IMR-90 (cell line): ENCODE results near the gene NPDC1. TPM values are rescaled to one million over a fixed set of nuclear protein-coding genes. Genes with fewer than 3 reads are reported as not detected.
"Not testable (repeated sequence)": the region's sequence is repeated elsewhere in the genome, so short reads cannot be mapped to it uniquely, and the experiment has no call there.

Experiments
- ATAC-seq: fragments of 200-7000 bp; cut with Tn5 transposase; 2 replicates; pipeline ENCODE4 v1.9.1; 2020; ENCODE audit warnings: low read depth, mild to moderate bottlenecking, moderate library complexity
- BruUV-seq: library from RNA; stranded (reverse); fragments of 400-500 nt; replicated peaks from 2 replicates; lab custom pipeline; 2021; lab: Mats Ljungman, UMichigan
- CTCF ChIA-PET: fragments of 300-600 bp; formaldehyde crosslinking; extraction: SDS; loops from one replicate; lab custom pipeline; 2021; ENCODE audit warnings: antibody characterized with exemption; lab: Yijun Ruan, JAX
- POLR2A ChIA-PET: fragments of 300-600 bp; sonication (Branson Sonifier 250); formaldehyde crosslinking; loops from one replicate; lab custom pipeline; 2022; ENCODE audit warnings: antibody characterized with exemption; ENCODE audit not compliant: unreplicated experiment; lab: Charles Lee
- DNase-seq: peaks from one replicate; pipeline ENCODE4 v3.0.0; 2013
- H2AFZ ChIP-seq: replicated peaks from 2 replicates; pipeline ENCODE3; 2013; ENCODE audit warnings: low read length, mild to moderate bottlenecking; ENCODE audit not compliant: poor library complexity
- H2AK5ac ChIP-seq: 2 replicates; pipeline ENCODE4 v1.6.1; 2013; ENCODE audit warnings: low read depth, low read length, inconsistent platforms
- H2AK9ac ChIP-seq: replicated peaks from 2 replicates; pipeline ENCODE3; 2013; ENCODE audit warnings: mild to moderate bottlenecking, low read depth, low read length, moderate library complexity; ENCODE audit not compliant: poor library complexity
- H2BK120ac ChIP-seq: 2 replicates; pipeline ENCODE4 v1.6.1; 2013; ENCODE audit warnings: low read depth, low read length, inconsistent platforms
- H2BK15ac ChIP-seq: 3 replicates; pipeline ENCODE4 v1.6.1; 2013; ENCODE audit warnings: low read depth, low read length, inconsistent platforms
- H2BK20ac ChIP-seq: 2 replicates; pipeline ENCODE4 v1.6.1; 2013; ENCODE audit warnings: low read depth, mild to moderate bottlenecking, inconsistent platforms, low read length, moderate library complexity
- H2BK5ac ChIP-seq: 2 replicates; pipeline ENCODE4 v1.6.1; 2013; ENCODE audit warnings: mild to moderate bottlenecking, low read depth, low read length, inconsistent platforms; ENCODE audit not compliant: poor library complexity, severe bottlenecking
- H3K14ac ChIP-seq: replicated peaks from 2 replicates; pipeline ENCODE4 v1.6.1; 2013; ENCODE audit warnings: low read depth, low read length, inconsistent platforms
- H3K18ac ChIP-seq: 2 replicates; pipeline ENCODE4 v1.6.1; 2013; ENCODE audit warnings: low read depth, low read length, control low read depth
- H3K23ac ChIP-seq: 2 replicates; pipeline ENCODE4 v1.6.1; 2013; ENCODE audit warnings: low read depth, low read length, inconsistent platforms
- H3K27ac ChIP-seq: 2 replicates; pipeline ENCODE4 v1.5.1; 2013; ENCODE audit warnings: mild to moderate bottlenecking, control low read depth, low read length; ENCODE audit not compliant: insufficient read depth
- H3K27me3 ChIP-seq: 2 replicates; pipeline ENCODE4 v1.6.1; 2013; ENCODE audit warnings: low read length; ENCODE audit not compliant: control insufficient read depth, insufficient read depth
- H3K36me3 ChIP-seq: 2 replicates; pipeline ENCODE4 v1.6.1; 2013; ENCODE audit warnings: low read length, mixed read lengths; ENCODE audit not compliant: control insufficient read depth, insufficient read depth
- H3K4ac ChIP-seq: 2 replicates; pipeline ENCODE4 v1.6.1; 2013; ENCODE audit warnings: low read depth, low read length, inconsistent platforms
- H3K4me1 ChIP-seq: 2 replicates; pipeline ENCODE4 v1.6.1; 2013; ENCODE audit warnings: low read length, mixed read lengths; ENCODE audit not compliant: control insufficient read depth, insufficient read depth
- H3K4me2 ChIP-seq: 2 replicates; pipeline ENCODE4 v1.6.1; 2013; ENCODE audit warnings: low read depth, mild to moderate bottlenecking, control low read depth, low read length, moderate library complexity
- H3K4me3 ChIP-seq: 2 replicates; pipeline ENCODE4 v1.5.1; 2013; ENCODE audit warnings: low read depth, mild to moderate bottlenecking, control low read depth, low read length, moderate library complexity; ENCODE audit not compliant: insufficient read depth
- H3K56ac ChIP-seq: 2 replicates; pipeline ENCODE4 v1.6.1; 2013; ENCODE audit warnings: low read length, inconsistent platforms; ENCODE audit not compliant: insufficient read depth; ENCODE audit errors: extremely low read depth
- H3K79me1 ChIP-seq, 2 experiments: 2 replicates each; pipeline ENCODE4 v1.6.1; 2013; ENCODE audit warnings: low read length in 2 of 2, inconsistent platforms in 1 of 2, low read depth in 1 of 2
- H3K9ac ChIP-seq: 2 replicates; pipeline ENCODE4 v1.6.1; 2013; ENCODE audit warnings: low read depth, low read length, control low read depth
- H3K9me1 ChIP-seq: 2 replicates; pipeline ENCODE4 v1.6.1; 2013; ENCODE audit warnings: low read length, inconsistent platforms; ENCODE audit not compliant: insufficient read depth
- H3K9me3 ChIP-seq: 2 replicates; pipeline ENCODE4 v1.6.1; 2013; ENCODE audit warnings: low read length; ENCODE audit not compliant: control insufficient read depth, insufficient read depth
- H4K20me1 ChIP-seq: 2 replicates; pipeline ENCODE4 v1.6.1; 2013; ENCODE audit warnings: low read length, inconsistent platforms; ENCODE audit not compliant: insufficient read depth
- H4K5ac ChIP-seq: 2 replicates; pipeline ENCODE4 v1.6.1; 2013; ENCODE audit warnings: mild to moderate bottlenecking, low read depth, low read length, control low read depth
- H4K8ac ChIP-seq, 2 experiments: 2 replicates each; pipeline ENCODE4 v1.6.1; 2013; ENCODE audit warnings: low read depth in 2 of 2, low read length in 2 of 2, control low read depth in 1 of 2, inconsistent platforms in 1 of 2
- H4K91ac ChIP-seq: 2 replicates; pipeline ENCODE4 v1.6.1; 2013; ENCODE audit warnings: low read depth, low read length, inconsistent platforms; ENCODE audit not compliant: insufficient read depth
- CEBPB ChIP-seq: IDR thresholded peaks from 2 replicates; pipeline ENCODE4 v1.6.1; 2012; ENCODE audit warnings: low read depth, low read length, improper control_type of control experiment
- CTCF ChIP-seq: conservative IDR thresholded peaks from 2 replicates; pipeline ENCODE4 v1.5.1; 2012; ENCODE audit warnings: mild to moderate bottlenecking, low read depth, low read length, improper control_type of control experiment
- NFE2L2 ChIP-seq: fragments of 150-350 bp; IDR thresholded peaks from 2 replicates; pipeline ENCODE4 v1.6.1; 2016; ENCODE audit warnings: low read depth, mild to moderate bottlenecking, low read length
- RAD21 ChIP-seq: IDR thresholded peaks from 2 replicates; pipeline ENCODE4 v1.6.1; 2012; ENCODE audit warnings: low read length, improper control_type of control experiment
- WGBS, 2 experiments: methylation state at CpG; one replicate each; pipeline versions ENCODE4 v1.1.5 to v1.1.7; 2013; ENCODE audit warnings: missing lambda C conversion rate in 2 of 2; ENCODE audit not compliant: insufficient read length in 1 of 2; ENCODE audit errors: extremely low coverage in 2 of 2; 5-methylcytosine and 5-hydroxymethylcytosine counted together
- dilution Hi-C: fragments of 300-500 bp; cut with HindIII; formaldehyde crosslinking; loops from one replicate; pipeline ENCODE4 v1.14.3; 2018; ENCODE audit warnings: low sequenced_read_pairs; ENCODE audit not compliant: unreplicated experiment
- in situ Hi-C: fragments of 300-500 bp; cut with MboI; formaldehyde crosslinking; loops from 3 replicates; pipeline ENCODE4 v1.14.3; 2019; ENCODE audit warnings: low sequenced_read_pairs, inconsistent platforms, mixed read lengths
- intact Hi-C: fragments of 100-400 bp; cut with micrococcal nuclease; formaldehyde crosslinking; loops from 2 replicates; pipeline ENCODE4 v1.10.0; 2022
- polyA plus RNA-seq, 3 experiments: library from polyadenylated mRNA; depleted of rRNA; stranded (reverse); fragments of >200 nt; gene quantifications; 2 replicates each; pipeline ENCODE4 v1.2.3, GENCODE V29; 2012; ENCODE audit warnings: low replicate concordance in 1 of 3
- total RNA-seq: library from RNA; depleted of rRNA; stranded (reverse); fragments of >200 nt; gene quantifications from 2 replicates; pipeline ENCODE4 v1.2.3, GENCODE V29; 2012

NPDC1 gene
- total and polyA plus RNA-seq, 2 of the 4 experiments (the other 2 are of a cell fraction), result 2.7 to 58.1 TPM

DNA sequence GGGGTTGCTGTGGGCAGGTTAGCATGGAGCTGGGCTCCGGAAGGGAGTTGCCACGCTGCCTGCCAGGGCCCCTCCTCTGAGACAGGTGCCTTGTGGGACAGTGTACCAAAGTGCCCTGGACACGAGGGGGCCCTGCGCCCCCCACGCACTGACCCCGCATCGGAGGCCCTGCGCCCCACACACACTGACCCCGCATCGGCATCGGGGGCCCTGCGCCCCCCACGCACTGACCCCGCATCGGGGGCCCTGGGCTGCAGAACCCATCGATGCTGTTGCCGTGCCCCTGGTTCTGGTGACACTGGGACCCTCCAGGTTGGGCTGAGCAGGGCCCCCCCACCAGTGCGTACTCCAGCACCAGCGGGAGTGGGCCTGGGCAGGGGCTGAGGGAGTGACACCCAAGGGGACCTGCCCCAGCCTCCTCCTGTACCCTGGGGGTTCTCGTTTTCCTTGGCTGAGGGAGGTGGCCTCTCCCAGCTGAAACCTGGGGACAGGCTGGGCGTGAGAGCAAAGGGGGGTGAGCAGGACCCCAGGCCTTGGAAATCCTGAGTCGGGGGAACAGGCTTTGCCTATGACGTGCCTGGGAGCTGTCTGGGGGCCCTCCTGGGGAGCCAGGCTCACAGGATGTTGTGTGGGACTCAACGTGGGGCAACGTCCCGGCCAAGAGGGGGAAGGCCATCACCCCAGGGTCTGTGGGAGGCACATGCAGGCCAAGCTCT is 17.5 kb upstream of the NPDC1 start (continued):
- no peak for TF ChIP-seq CTCF
- TF ChIP-seq NFE2L2, result no peak
- no peak for TF ChIP-seq RAD21
- no peak for TF ChIP-seq CEBPB

GRCh38 chr9:137062798-137063197 is 16.8 kb upstream of the NPDC1 start:
- H3K14ac ChIP-seq, H3K9me3 ChIP-seq, H2AFZ ChIP-seq, H4K91ac ChIP-seq, dilution Hi-C loops, H4K5ac ChIP-seq, H4K8ac ChIP-seq, H2BK5ac ChIP-seq, H3K4ac ChIP-seq, H3K4me3 ChIP-seq, H3K36me3 ChIP-seq, H3K18ac ChIP-seq, POLR2A ChIA-PET, H4K20me1 ChIP-seq, H3K27me3 ChIP-seq, H3K23ac ChIP-seq, H3K9ac ChIP-seq, in situ Hi-C loops, H2BK120ac ChIP-seq, H2BK15ac ChIP-seq, H3K56ac ChIP-seq, ATAC-seq, H3K9me1 ChIP-seq, H3K4me2 ChIP-seq, H2AK9ac ChIP-seq, H3K27ac ChIP-seq, DNase-seq, H3K79me1 ChIP-seq, H3K4me1 ChIP-seq, H2AK5ac ChIP-seq, BruUV-seq, H2BK20ac ChIP-seq, intact Hi-C loops: not testable (repeated sequence)
- CTCF ChIA-PET, result interaction anchor here (1.2 to 1.9 kb wide), 2 partner anchors 16 to 24 kb away, joined by 5 to 17 read pairs; partner anchors contain the start of genes MAN1B1 and NPDC1
- no CpG with 5 or more reads among the region's 9 CpGs for WGBS, 2 experiments
